ENCODE measurements around the gene ARHGEF19. TPM values are rescaled to one million over a fixed set of nuclear protein-coding genes. Genes with fewer than 3 reads are reported as not detected.
"Not testable (repeated sequence)": the region's sequence is repeated elsewhere in the genome, so short reads cannot be mapped to it uniquely, and the experiment has no call there.

Gene ARHGEF19
- total RNA-seq, 6 experiments from 2014 or later: 5.5 to 9.0 (median 7.2) TPM

DNA sequence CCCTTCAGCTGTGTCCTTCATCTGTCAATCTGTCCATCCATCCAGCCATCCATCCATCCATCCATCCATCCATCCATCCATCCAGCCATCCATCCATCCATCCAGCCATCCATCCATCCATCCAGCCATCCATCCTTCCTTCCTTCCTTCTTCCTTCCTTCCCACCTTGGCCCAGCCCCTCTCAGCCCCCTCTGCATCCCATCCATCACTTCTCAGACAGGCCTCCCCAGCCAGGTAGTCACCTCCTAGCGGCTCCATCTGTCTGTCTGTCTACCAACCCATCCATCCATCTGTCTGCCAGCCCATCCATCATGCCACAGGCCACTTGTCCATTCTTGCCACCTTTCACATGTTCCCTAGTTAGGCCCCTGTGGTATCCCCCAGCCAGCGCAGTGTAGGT lies 46.3 kb downstream of the ARHGEF19 start:
- peaks cover 22% of the 10 kb centered on the region for H3K4me1 Mint-ChIP-seq (ENCODE audit: low read depth)
- no peaks in the 10 kb centered on the region for H3K9me3 Mint-ChIP-seq
- no peaks in the 10 kb centered on the region for H3K36me3 Mint-ChIP-seq (ENCODE audit: low read depth)
- no peak overlapping the region; the same call in 1 of the 2 replicates for H3K27ac Mint-ChIP-seq
- peaks cover 9% of the 10 kb centered on the region for H3K27me3 Mint-ChIP-seq (ENCODE audit: insufficient read depth)
- DNase-seq: no peak
- no peak overlapping the region for H3K4me3 Mint-ChIP-seq
- TF ChIP-seq, protein P1, sequence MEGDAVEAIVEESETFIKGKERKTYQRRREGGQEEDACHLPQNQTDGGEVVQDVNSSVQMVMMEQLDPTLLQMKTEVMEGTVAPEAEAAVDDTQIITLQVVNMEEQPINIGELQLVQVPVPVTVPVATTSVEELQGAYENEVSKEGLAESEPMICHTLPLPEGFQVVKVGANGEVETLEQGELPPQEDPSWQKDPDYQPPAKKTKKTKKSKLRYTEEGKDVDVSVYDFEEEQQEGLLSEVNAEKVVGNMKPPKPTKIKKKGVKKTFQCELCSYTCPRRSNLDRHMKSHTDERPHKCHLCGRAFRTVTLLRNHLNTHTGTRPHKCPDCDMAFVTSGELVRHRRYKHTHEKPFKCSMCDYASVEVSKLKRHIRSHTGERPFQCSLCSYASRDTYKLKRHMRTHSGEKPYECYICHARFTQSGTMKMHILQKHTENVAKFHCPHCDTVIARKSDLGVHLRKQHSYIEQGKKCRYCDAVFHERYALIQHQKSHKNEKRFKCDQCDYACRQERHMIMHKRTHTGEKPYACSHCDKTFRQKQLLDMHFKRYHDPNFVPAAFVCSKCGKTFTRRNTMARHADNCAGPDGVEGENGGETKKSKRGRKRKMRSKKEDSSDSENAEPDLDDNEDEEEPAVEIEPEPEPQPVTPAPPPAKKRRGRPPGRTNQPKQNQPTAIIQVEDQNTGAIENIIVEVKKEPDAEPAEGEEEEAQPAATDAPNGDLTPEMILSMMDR (IDR thresholded peaks at IDR 0.05): no peak

DNA sequence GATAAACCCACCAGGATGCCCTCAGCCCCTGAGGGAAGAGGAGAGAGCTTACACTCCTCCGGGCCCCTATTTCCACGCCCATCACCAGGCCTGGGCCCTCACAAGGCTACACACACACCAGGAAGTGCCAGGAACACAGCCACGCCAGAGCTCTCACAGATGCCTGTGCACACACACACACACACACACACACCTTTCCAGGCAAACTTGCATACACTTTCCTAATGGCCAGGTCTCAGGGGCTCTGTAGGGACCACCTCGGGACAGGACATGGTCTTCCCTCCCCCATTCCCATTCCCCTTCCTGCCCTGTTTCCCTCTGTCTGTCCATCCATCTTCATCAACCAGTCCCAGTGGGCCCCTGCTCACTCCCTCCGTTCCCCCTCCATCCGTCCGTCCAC lies 46.9 kb downstream of the ARHGEF19 start:
- DNase-seq: no peak
- H3K4me1 Mint-ChIP-seq (ENCODE audit: low read depth): peaks cover 22% of the 10 kb centered on the region
- TF ChIP-seq, protein P1 (IDR thresholded peaks at IDR 0.05): no peak
- no peak overlapping the region for H3K4me3 Mint-ChIP-seq
- no peaks in the 10 kb centered on the region for H3K36me3 Mint-ChIP-seq (ENCODE audit: low read depth)
- H3K27ac Mint-ChIP-seq: no peak overlapping the region; the same call in 1 of the 2 replicates
- peaks cover 8% of the 10 kb centered on the region for H3K27me3 Mint-ChIP-seq (ENCODE audit: insufficient read depth)
- H3K9me3 Mint-ChIP-seq: no peaks in the 10 kb centered on the region

DNA sequence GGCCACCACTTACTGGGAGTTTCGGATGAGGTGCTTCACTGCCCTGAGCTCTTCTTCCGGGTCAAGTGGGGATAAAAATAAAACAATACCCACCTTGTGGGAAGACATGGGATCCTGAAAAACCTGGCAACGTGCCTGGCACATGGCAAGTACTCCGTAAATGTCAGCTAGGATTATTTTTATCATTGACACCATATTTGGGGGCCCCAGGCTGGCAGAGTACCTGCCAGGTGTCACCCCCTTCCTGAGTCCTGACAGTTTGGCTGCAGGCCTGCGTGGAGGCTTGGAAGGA lies 47.4 kb downstream of the ARHGEF19 start:
- no peaks in the 10 kb centered on the region for H3K36me3 Mint-ChIP-seq (ENCODE audit: low read depth)
- peak overlapping the region; percentile 82 for H3K27ac Mint-ChIP-seq
- H3K9me3 Mint-ChIP-seq: no peaks in the 10 kb centered on the region
- no peak for DNase-seq
- peaks cover 8% of the 10 kb centered on the region for H3K27me3 Mint-ChIP-seq (ENCODE audit: insufficient read depth)
- TF ChIP-seq, protein P1 (IDR thresholded peaks at IDR 0.05): no peak
- peaks cover 22% of the 10 kb centered on the region for H3K4me1 Mint-ChIP-seq (ENCODE audit: low read depth)
- no peak overlapping the region for H3K4me3 Mint-ChIP-seq

DNA sequence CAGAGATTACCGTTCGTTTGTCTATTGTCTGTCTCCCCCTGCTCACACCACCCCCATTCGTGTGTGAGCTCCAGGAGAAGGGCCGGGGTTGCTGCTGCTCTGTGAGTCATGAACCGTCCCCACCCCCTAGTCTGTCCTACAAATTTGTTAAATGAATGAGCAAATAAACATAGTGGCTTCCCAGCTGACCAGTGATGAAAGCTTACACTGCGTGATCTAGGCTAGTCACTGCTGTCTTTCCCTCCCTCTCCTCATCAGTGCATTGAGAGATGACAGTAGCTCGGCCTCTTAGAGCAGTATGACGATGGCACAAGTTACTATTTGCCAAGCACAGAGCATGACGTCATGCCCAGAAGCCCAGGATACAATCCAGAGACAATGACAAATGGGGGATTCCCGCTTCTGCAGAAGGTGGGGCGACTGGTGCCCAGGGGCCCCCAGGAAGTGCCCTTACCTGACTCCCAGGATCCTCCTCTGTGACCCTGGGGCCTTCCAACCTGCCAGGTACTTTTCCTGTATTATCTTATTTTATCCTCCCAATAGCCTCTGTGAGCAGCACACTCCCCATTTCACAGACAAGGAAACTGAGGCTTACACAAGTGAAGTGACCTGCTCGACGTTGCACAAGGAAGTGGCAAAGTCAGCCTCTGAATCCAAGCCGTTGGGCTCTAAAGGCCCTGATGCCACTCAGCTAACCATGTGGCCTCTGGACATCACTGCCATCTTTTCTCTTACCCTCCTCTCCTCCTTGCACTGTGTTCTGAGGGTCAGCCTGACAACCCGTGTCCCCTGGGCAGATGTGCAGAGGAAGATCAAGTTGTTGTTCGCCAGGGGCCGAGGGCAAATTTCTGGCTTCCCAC lies 48.0 kb downstream of the ARHGEF19 start:
- Mint-ChIP-seq H3K9me3 (no peaks in the 10 kb centered on the region), H3K27me3 (ENCODE audit: insufficient read depth) (peaks cover 8% of the 10 kb centered on the region), H3K27ac (peak overlapping the region; percentile 82), H3K4me3 (peak overlapping the region; percentile 63), H3K4me1 (ENCODE audit: low read depth) (peaks cover 22% of the 10 kb centered on the region), H3K36me3 (ENCODE audit: low read depth) (no peaks in the 10 kb centered on the region)
- TF ChIP-seq, protein P1 (IDR thresholded peaks at IDR 0.05): no peak
- DNase-seq: peak; percentile 99

DNA sequence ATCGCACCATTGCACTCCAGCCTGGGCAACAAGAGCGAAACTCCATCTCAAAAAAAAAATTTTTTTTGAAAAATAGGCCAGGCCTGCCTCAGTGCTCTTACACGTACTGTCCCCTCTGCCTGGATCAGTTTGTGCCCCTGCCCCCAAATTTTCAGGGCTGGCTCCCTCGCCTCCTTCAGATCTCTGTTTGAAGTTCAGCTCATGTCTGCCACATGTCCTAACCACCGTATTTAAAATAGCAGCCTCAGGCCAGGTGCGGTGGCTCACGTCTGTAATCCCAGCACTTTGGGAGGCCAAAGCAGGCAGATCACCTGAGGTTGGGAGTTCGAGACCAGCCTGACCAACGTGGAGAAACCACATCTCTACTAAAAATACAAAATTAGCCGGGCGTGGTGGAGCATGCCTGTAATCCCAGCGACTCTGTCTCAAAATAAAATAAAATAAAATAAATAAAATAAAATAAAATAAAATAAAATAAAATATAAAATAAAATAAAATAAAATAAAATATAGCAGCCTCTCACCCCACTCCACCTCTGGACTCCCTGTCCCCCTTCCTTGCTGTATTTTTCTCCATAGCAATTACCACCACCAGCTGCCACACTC lies 48.7 kb downstream of the ARHGEF19 start:
- not testable (repeated sequence) for H3K9me3 Mint-ChIP-seq; H3K36me3 Mint-ChIP-seq (ENCODE audit: low read depth); DNase-seq; H3K27me3 Mint-ChIP-seq (ENCODE audit: insufficient read depth)
- peak overlapping the region; percentile 82 for H3K27ac Mint-ChIP-seq
- H3K4me3 Mint-ChIP-seq: peak overlapping the region; percentile 63
- peaks cover 26% of the 10 kb centered on the region for H3K4me1 Mint-ChIP-seq (ENCODE audit: low read depth)

DNA sequence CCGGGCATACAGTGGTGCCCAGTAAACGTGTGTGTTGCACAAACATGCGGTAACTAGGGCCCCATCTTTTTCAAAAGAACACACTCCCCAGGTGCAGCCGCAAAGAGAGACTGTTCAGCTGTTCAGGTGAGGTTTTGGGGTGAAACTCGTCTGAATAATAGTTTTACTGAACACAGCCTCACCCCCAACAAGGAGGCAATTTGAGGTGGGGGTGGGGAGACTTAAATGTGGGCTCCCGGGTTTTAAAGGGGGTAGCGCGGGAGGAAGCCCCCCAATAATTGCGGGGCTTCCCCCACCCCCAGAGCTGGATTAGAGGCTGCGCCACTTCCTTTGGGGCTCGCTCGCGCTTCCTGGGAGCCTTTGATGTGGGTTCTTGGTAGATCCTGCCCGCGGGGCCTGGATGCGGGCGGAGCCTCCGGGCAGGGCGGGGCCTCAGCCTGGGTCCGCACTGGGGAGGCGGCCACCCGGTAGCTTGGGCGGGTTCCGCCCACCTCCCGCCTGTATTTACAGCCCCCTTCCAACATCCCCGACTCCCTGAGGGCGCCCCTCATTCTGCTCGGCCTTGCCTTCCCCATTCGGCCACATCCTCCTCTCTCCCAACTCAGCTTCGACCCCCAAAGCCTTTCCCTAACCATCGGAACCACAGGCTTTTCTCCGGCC lies 50.2 kb downstream of the ARHGEF19 start:
- DNase-seq: no peak
- Mint-ChIP-seq H3K4me3 (no peak overlapping the region), H3K9me3 (no peaks in the 10 kb centered on the region), H3K27me3 (ENCODE audit: insufficient read depth) (peaks cover 5% of the 10 kb centered on the region), H3K4me1 (ENCODE audit: low read depth) (peaks cover 37% of the 10 kb centered on the region), H3K36me3 (ENCODE audit: low read depth) (no peaks in the 10 kb centered on the region), H3K27ac (no peak overlapping the region)
- TF ChIP-seq, protein P1 (IDR thresholded peaks at IDR 0.05): no peak

Measured in HFFc6 (cell line).